T-helper 1 cell treated with Interleukin-12 subunit alpha and Interleukin-12 subunit beta and Interleukin-4 antibody, amounts not matched to agents 30 ng/mL and 1 ng/mL, for 36 hours (primary cell): ENCODE measurements around the gene ACACA. TPM values are rescaled to one million over a fixed set of nuclear protein-coding genes. Genes with fewer than 3 reads are reported as not detected.
"Not testable (repeated sequence)": the region's sequence is repeated elsewhere in the genome, so short reads cannot be mapped to it uniquely, and the experiment has no call there.

Experiments used
- intact Hi-C: fragments of 100-400 bp; cut with micrococcal nuclease; formaldehyde crosslinking; loops from one replicate; pipeline ENCODE4 v1.15.1; 2024
- total RNA-seq: library from RNA; stranded (reverse); gene quantifications from 2 replicates; pipeline ENCODE4 v1.2.3, GENCODE V29; 2022

Gene ACACA
- total RNA-seq = 53.4 and 55.2 TPM in 2 replicates

GRCh38 chr17:37406635-37407461 is at the start of gene ACACA, which contains the start of gene TADA2A:
Gene ACACA, minus strand, starts transcription at chr17:37406836. Its CDS starts 537 bp downstream, at chr17:37406299.
Gene TADA2A, plus strand, starts transcription at chr17:37406886. Its CDS starts 4,480 bp downstream, at chr17:37411366.
- intact Hi-C loops = loop anchor here (1.0 to 2.0 kb wide), 4 partner anchors 23 to 202 kb away; partner anchors contain the start of genes DUSP14 and SYNRG

- intact Hi-C loops = no loop called here
Measured at GRCh38 chr17:37450112-37450511, 43.5 kb upstream of the ACACA start.

GRCh38 chr17:37447641-37448040 is 41.0 kb upstream of the ACACA start:
- intact Hi-C loops = no loop called here

- intact Hi-C loops = no loop called here
Measured at GRCh38 chr17:37446027-37446426, 39.4 kb upstream of the ACACA start.

GRCh38 chr17:37441369-37442014 is 34.9 kb upstream of the ACACA start:
- intact Hi-C loops = not testable (repeated sequence)

- intact Hi-C loops = no loop called here
Measured at GRCh38 chr17:37440424-37440823, 33.8 kb upstream of the ACACA start.

- intact Hi-C loops = no loop called here
Measured at GRCh38 chr17:37438141-37438540, 31.5 kb upstream of the ACACA start.

GRCh38 chr17:37432671-37433070 is 26.0 kb upstream of the ACACA start:
- intact Hi-C loops = no loop called here

- intact Hi-C loops = loop anchor here (1.0 to 2.0 kb wide), 2 partner anchors 23 to 61 kb away; no protein-coding TSS in a partner anchor
Measured at GRCh38 chr17:37430051-37430627, 23.5 kb upstream of the ACACA start.

GRCh38 chr17:37429453-37429852 is 22.8 kb upstream of the ACACA start:
- intact Hi-C loops = no loop called here

GRCh38 chr17:37429039-37429438 is 22.4 kb upstream of the ACACA start:
- intact Hi-C loops = no loop called here

GRCh38 chr17:37425268-37425667 is 18.6 kb upstream of the ACACA start:
- intact Hi-C loops = no loop called here

- intact Hi-C loops = no loop called here
Measured at GRCh38 chr17:37422971-37423625, 16.5 kb upstream of the ACACA start.

GRCh38 chr17:37417852-37418251 is 11.2 kb upstream of the ACACA start:
- intact Hi-C loops = no loop called here

- intact Hi-C loops = no loop called here
Measured at GRCh38 chr17:37413875-37414519, 7.4 kb upstream of the ACACA start.

GRCh38 chr17:37410357-37410756 is 3.7 kb upstream of the ACACA start:
- intact Hi-C loops = no loop called here

GRCh38 chr17:37408145-37408479 is 1.5 kb upstream of the ACACA start:
- intact Hi-C loops = not testable (repeated sequence)

GRCh38 chr17:37405955-37406634 is 541 bp downstream of the ACACA start:
- intact Hi-C loops = loop anchor here (2.0 kb wide), 1 partner anchor 203 kb away; the partner anchor contains the start of gene SYNRG

- intact Hi-C loops = not testable (repeated sequence)
Measured at GRCh38 chr17:37405522-37405921, 1.1 kb downstream of the ACACA start.

GRCh38 chr17:37400505-37400904 is 6.1 kb downstream of the ACACA start:
- intact Hi-C loops = no loop called here
